ENCODE results near the gene ELK3.

Gene ELK3

DNA sequence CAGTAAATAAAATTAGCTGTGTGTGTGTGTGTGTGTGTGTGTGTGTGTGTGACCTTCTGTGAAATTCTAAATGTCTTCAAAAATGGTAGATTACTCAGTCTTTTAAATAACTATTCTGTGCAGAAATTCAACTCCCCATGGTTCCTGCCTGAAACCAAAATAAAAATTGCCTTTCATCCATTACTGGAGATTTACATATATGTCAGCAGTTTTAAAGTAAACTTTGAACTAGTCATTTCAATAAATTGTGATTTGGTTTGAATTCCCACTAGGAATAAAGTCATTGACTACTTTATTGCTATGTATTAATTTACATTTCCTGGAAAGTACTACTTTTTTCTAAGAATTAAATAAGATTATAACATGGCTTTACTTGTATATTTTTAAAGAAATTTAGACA lies 5.3 kb downstream of the ELK3 start:
- no peak overlapping the region for H3K9ac ChIP-seq (ENCODE audit: low read depth, low read length)
- no peak overlapping the region for H2AFZ ChIP-seq (ENCODE audit: low read depth, low read length)
- H3K9me3 ChIP-seq (ENCODE audit: insufficient read depth, low read length, severe bottlenecking) = no peaks in the 10 kb centered on the region
- H3K27me3 ChIP-seq (ENCODE audit: insufficient read depth, low read length, poor library complexity) = no peaks in the 10 kb centered on the region
- peaks cover 33% of the 10 kb centered on the region for H3K4me1 ChIP-seq (ENCODE audit: insufficient read depth, low read length)
- no peak for TF ChIP-seq EZH2 (IDR thresholded peaks at IDR 0.05; ENCODE audit: borderline replicate concordance, low read depth, low read length, severe bottlenecking)
- TF ChIP-seq, protein P1, sequence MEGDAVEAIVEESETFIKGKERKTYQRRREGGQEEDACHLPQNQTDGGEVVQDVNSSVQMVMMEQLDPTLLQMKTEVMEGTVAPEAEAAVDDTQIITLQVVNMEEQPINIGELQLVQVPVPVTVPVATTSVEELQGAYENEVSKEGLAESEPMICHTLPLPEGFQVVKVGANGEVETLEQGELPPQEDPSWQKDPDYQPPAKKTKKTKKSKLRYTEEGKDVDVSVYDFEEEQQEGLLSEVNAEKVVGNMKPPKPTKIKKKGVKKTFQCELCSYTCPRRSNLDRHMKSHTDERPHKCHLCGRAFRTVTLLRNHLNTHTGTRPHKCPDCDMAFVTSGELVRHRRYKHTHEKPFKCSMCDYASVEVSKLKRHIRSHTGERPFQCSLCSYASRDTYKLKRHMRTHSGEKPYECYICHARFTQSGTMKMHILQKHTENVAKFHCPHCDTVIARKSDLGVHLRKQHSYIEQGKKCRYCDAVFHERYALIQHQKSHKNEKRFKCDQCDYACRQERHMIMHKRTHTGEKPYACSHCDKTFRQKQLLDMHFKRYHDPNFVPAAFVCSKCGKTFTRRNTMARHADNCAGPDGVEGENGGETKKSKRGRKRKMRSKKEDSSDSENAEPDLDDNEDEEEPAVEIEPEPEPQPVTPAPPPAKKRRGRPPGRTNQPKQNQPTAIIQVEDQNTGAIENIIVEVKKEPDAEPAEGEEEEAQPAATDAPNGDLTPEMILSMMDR (IDR thresholded peaks at IDR 0.05; ENCODE audit: borderline replicate concordance, extremely low read depth, low read length, poor library complexity, severe bottlenecking) = no peak
- ATAC-seq (ENCODE audit: insufficient read depth, low read depth) = no peak
- H3K36me3 ChIP-seq (ENCODE audit: insufficient read depth, low read length) = no peaks in the 10 kb centered on the region
- H3K27ac ChIP-seq (ENCODE audit: low read length) = no peak overlapping the region
- DNase-seq = no peak
- peaks cover 15% of the 10 kb centered on the region; the same call in 1 of the 2 replicates for H4K20me1 ChIP-seq (ENCODE audit: insufficient read depth, low read length)
- no peak overlapping the region for H3K4me2 ChIP-seq (ENCODE audit: insufficient read depth, low read length)
- H3K79me2 ChIP-seq (ENCODE audit: insufficient read depth, low read length) = peaks cover 49% of the 10 kb centered on the region
- no peak overlapping the region for H3K4me3 ChIP-seq (ENCODE audit: low read depth in 1 of 2, low read length in 2 of 2)

DNA sequence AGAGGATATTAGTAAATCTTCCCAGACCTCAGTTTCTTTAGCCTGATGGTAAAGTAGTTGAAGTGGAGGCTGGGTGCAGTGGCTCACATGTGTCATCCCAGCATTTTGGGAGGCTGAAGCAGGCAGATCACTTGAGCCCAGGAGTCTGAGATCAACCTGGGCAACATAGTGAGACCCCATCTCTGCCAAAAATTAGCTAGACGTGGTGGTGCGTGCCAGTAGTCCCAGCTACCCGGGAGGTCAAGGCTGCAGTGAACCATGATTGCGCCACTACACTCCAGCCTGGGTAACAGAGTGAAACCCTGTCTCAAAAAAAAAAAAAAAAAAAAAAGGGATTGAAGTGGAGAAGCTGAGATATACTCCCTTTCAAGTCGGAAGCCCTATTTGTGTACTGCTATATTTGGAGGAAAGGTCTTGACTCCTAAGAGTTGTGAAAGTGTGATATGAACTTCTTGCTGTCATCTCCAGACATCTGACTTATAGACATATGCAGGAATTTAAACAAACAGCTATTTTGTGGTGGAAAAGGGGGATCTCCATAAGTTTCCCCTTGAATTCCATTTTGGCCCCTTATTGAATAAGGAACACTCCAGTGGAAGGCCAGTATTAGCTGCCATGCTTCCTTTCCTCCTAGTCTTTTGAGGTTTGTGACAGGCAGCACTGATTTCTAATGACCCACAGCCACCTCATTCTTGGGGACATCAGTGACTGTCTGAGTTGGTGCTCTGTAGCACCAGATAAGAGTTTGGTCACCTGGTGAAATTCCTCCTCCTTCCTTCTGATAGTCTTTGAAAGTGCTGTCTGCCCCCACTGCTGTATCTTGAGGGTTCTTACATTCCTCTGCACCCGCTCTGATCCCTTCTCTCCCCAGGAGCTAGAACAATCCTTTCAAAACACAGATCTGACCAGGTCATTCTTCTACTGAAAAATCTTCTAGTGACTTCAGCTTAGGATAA lies 7.4 kb downstream of the ELK3 start:
- H3K79me2 ChIP-seq (ENCODE audit: insufficient read depth, low read length) = peaks cover 38% of the 10 kb centered on the region
- TF ChIP-seq, protein P1 (IDR thresholded peaks at IDR 0.05; ENCODE audit: borderline replicate concordance, extremely low read depth, low read length, poor library complexity, severe bottlenecking) = no peak
- TF ChIP-seq EZH2 (IDR thresholded peaks at IDR 0.05; ENCODE audit: borderline replicate concordance, low read depth, low read length, severe bottlenecking) = no peak
- H3K4me1 ChIP-seq (ENCODE audit: insufficient read depth, low read length) = peaks cover 23% of the 10 kb centered on the region

DNA sequence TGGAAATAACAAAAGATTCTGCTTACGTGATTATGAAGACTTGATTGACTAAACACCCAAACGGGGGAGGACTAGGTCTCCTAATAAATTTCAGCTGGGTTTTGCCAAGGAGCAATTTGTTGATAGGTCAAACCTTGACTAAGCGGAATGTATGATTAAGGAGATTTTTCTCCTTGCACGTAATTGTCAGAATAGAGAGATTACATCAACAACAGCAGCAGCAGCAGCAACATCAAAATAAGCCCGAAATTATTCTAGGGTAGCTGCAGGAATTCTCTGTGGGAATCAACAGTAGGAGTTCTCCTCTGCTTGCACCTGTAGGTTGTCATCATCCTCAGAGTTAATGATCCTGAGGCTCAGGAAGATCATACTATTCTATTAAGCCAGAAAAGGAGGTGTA lies 10.2 kb downstream of the ELK3 start:
- H3K9me3 ChIP-seq (ENCODE audit: insufficient read depth, low read length, severe bottlenecking) = no peaks in the 10 kb centered on the region
- TF ChIP-seq, protein P1 (IDR thresholded peaks at IDR 0.05; ENCODE audit: borderline replicate concordance, extremely low read depth, low read length, poor library complexity, severe bottlenecking) = no peak
- TF ChIP-seq EZH2 (IDR thresholded peaks at IDR 0.05; ENCODE audit: borderline replicate concordance, low read depth, low read length, severe bottlenecking) = no peak
- H3K4me2 ChIP-seq (ENCODE audit: insufficient read depth, low read length) = no peak overlapping the region
- peaks cover 12% of the 10 kb centered on the region for H3K4me1 ChIP-seq (ENCODE audit: insufficient read depth, low read length)
- H4K20me1 ChIP-seq (ENCODE audit: insufficient read depth, low read length) = peaks cover 23% of the 10 kb centered on the region; the same call in 1 of the 2 replicates
- no peak overlapping the region for H3K4me3 ChIP-seq (ENCODE audit: low read depth in 1 of 2, low read length in 2 of 2)
- no peak for ATAC-seq (ENCODE audit: insufficient read depth, low read depth)
- H3K27me3 ChIP-seq (ENCODE audit: insufficient read depth, low read length, poor library complexity) = no peaks in the 10 kb centered on the region
- no peak overlapping the region for H3K27ac ChIP-seq (ENCODE audit: low read length)
- H3K36me3 ChIP-seq (ENCODE audit: insufficient read depth, low read length) = no peaks in the 10 kb centered on the region
- H3K9ac ChIP-seq (ENCODE audit: low read depth, low read length) = no peak overlapping the region
- no peak for DNase-seq
- H3K79me2 ChIP-seq (ENCODE audit: insufficient read depth, low read length) = peaks cover 36% of the 10 kb centered on the region
- H2AFZ ChIP-seq (ENCODE audit: low read depth, low read length) = no peak overlapping the region

More for the DNA sequence above, 7.4 kb downstream of the ELK3 start:
- no peaks in the 10 kb centered on the region for H3K36me3 ChIP-seq (ENCODE audit: insufficient read depth, low read length)
- H4K20me1 ChIP-seq (ENCODE audit: insufficient read depth, low read length) = peaks cover 22% of the 10 kb centered on the region; the same call in 1 of the 2 replicates
- no peaks in the 10 kb centered on the region for H3K9me3 ChIP-seq (ENCODE audit: insufficient read depth, low read length, severe bottlenecking)
- no peaks in the 10 kb centered on the region for H3K27me3 ChIP-seq (ENCODE audit: insufficient read depth, low read length, poor library complexity)
- H3K27ac ChIP-seq (ENCODE audit: low read length) = no peak overlapping the region
- no peak overlapping the region for H2AFZ ChIP-seq (ENCODE audit: low read depth, low read length)
- no peak overlapping the region for H3K9ac ChIP-seq (ENCODE audit: low read depth, low read length)
- ATAC-seq (ENCODE audit: insufficient read depth, low read depth) = no peak
- no peak overlapping the region for H3K4me2 ChIP-seq (ENCODE audit: insufficient read depth, low read length)
- no peak for DNase-seq
- H3K4me3 ChIP-seq (ENCODE audit: low read depth in 1 of 2, low read length in 2 of 2) = no peak overlapping the region
